OCI-LY7 (cell line): ENCODE measurements around the gene CEP95. TPM values are rescaled to one million over a fixed set of nuclear protein-coding genes. Genes with fewer than 3 reads are reported as not detected.

Experiments used
- BruUV-seq: library from RNA; stranded (reverse); fragments of 400-500 nt; replicated peaks from 2 replicates; lab custom pipeline; 2021; lab: Mats Ljungman, UMichigan
- CTCF ChIA-PET: fragments of 300-600 bp; sonication (Branson Sonifier 250); formaldehyde crosslinking; loops from one replicate; lab custom pipeline; 2022; ENCODE audit warnings: antibody characterized with exemption; ENCODE audit not compliant: unreplicated experiment; lab: Charles Lee
- POLR2A ChIA-PET: fragments of 300-600 bp; sonication (Branson Sonifier 250); formaldehyde crosslinking; loops from one replicate; lab custom pipeline; 2022; ENCODE audit warnings: antibody characterized with exemption; lab: Charles Lee
- DNase-seq: peaks from one replicate; pipeline ENCODE4 v3.0.0-alpha.2; 2015; ENCODE audit warnings: low spot score
- H2AFZ ChIP-seq: fragments of 200-600 bp; sonication (generic), shearing (Covaris generic); 2 replicates; pipeline ENCODE4 v1.6.1; 2014; ENCODE audit warnings: mild to moderate bottlenecking, antibody characterized with exemption, low read length, moderate library complexity
- H3K27ac ChIP-seq: fragments of 200-600 bp; sonication (generic); 2 replicates; pipeline ENCODE4 v1.5.1; 2014; ENCODE audit warnings: mixed run types, low read depth, mild to moderate bottlenecking, moderate library complexity, low read length, inconsistent platforms; ENCODE audit not compliant: poor library complexity, severe bottlenecking
- H3K36me3 ChIP-seq: fragments of 200-600 bp; sonication (generic); 2 replicates; pipeline ENCODE4 v1.6.1; 2014; ENCODE audit warnings: mild to moderate bottlenecking, antibody characterized with exemption, low read length, moderate library complexity, mixed read lengths; ENCODE audit not compliant: insufficient read depth
- H3K4me1 ChIP-seq: fragments of 200-600 bp; sonication (generic); 2 replicates; pipeline ENCODE4 v1.5.1; 2014; ENCODE audit warnings: mild to moderate bottlenecking, low read length; ENCODE audit not compliant: insufficient read depth, poor library complexity, severe bottlenecking
- H3K4me2 ChIP-seq: fragments of 200-600 bp; sonication (generic); 2 replicates; pipeline ENCODE4 v1.6.1; 2014; ENCODE audit warnings: mild to moderate bottlenecking, low read length
- H3K4me3 ChIP-seq: fragments of 200-600 bp; sonication (generic); 2 replicates; pipeline ENCODE4 v1.5.1; 2014; ENCODE audit warnings: mild to moderate bottlenecking, low read depth, low read length; ENCODE audit not compliant: poor library complexity, severe bottlenecking
- H3K79me2 ChIP-seq: fragments of 200-600 bp; sonication (generic); 2 replicates; pipeline ENCODE4 v1.6.1; 2016; ENCODE audit warnings: low read depth, mild to moderate bottlenecking, low read length, moderate library complexity, mixed read lengths; ENCODE audit not compliant: insufficient read depth
- H3K9me2 ChIP-seq: fragments of 200-600 bp; sonication (generic); 2 replicates; pipeline ENCODE4 v1.6.1; 2016; ENCODE audit warnings: mild to moderate bottlenecking, low read length, mixed read lengths; ENCODE audit not compliant: insufficient read depth
- H3K9me3 ChIP-seq: fragments of 200-600 bp; sonication (generic); 2 replicates; pipeline ENCODE4 v1.6.1; 2014; ENCODE audit warnings: mild to moderate bottlenecking, mixed run types, low read length, mixed read lengths
- H4K20me1 ChIP-seq: fragments of 200-600 bp; sonication (generic); 2 replicates; pipeline ENCODE4 v1.6.1; 2014; ENCODE audit warnings: mild to moderate bottlenecking, antibody characterized with exemption, low read length, moderate library complexity, mixed read lengths; ENCODE audit not compliant: insufficient read depth
- CTCF ChIP-seq: fragments of 200-600 bp; sonication (generic); conservative IDR thresholded peaks from 2 replicates; pipeline ENCODE4 v1.5.1; 2014; ENCODE audit warnings: mild to moderate bottlenecking, antibody characterized with exemption, low read length, moderate library complexity, mixed read lengths
- EZH2phosphoT487 ChIP-seq: fragments of 200-600 bp; sonication (generic); IDR thresholded peaks from 2 replicates; pipeline ENCODE4 v1.6.1; 2018; ENCODE audit warnings: low read depth, borderline replicate concordance, mild to moderate bottlenecking, mixed run types, antibody characterized with exemption, low read length, moderate library complexity, mixed read lengths
- intact Hi-C: fragments of 100-400 bp; cut with micrococcal nuclease; formaldehyde crosslinking; loops from one replicate; pipeline ENCODE4 v1.10.0; 2022; ENCODE audit not compliant: unreplicated experiment
- total RNA-seq, 2 experiments: library from RNA; depleted of rRNA in 1 of 2; stranded (reverse); fragments of >200 nt in 1 of 2; shearing (Covaris generic) in 1 of 2; gene quantifications; 2 replicates each; pipeline ENCODE4 v1.2.3, GENCODE V29; 2014 to 2022

Gene CEP95
- total RNA-seq, 2 experiments from 2014 or later, result 62.7 to 89.6 TPM

- TSS peak; percentile 38 for BruUV-seq
- Histone ChIP-seq H3K36me3 (peaks cover 83% of the 10 kb centered on the region), H2AFZ (no peak overlapping the region), H3K4me1 (peaks cover 66% of the 10 kb centered on the region), H3K9me2 (no peaks in the 10 kb centered on the region), H4K20me1 (peaks cover 59% of the 10 kb centered on the region), H3K4me2 (peak overlapping the region; percentile 96; the same call in 1 of the 2 replicates), H3K79me2 (peaks cover 91% of the 10 kb centered on the region), H3K4me3 (no peak overlapping the region), H3K27ac (no peak overlapping the region), H3K9me3 (no peaks in the 10 kb centered on the region)
- ChIA-PET CTCF (interaction anchor here (0.6 kb wide), 1 partner anchor 422 kb away, joined by 3 read pairs; no protein-coding TSS in a partner anchor), POLR2A (interaction anchor here (0.6 kb wide), 1 partner anchor 29 kb away, joined by 4 read pairs; no protein-coding TSS in a partner anchor)
- intact Hi-C loops, result no loop called here
- TF ChIP-seq CTCF, result no peak
- TF ChIP-seq EZH2phosphoT487, result no peak
- DNase-seq, result no peak
These were observed 3.4 kb upstream of the CEP95 start for GRCh38 chr17:64503341-64503740.

GRCh38 chr17:64503821-64504768 is 2.7 kb upstream of the CEP95 start:
- intact Hi-C loops, result no loop called here
- ChIA-PET POLR2A (interaction anchor here (0.7 to 1.6 kb wide), 2 partner anchors 9 to 12 kb away, joined by 3 to 5 read pairs; no protein-coding TSS in a partner anchor), CTCF (no interaction called here)
- Histone ChIP-seq H3K9me3 (no peaks in the 10 kb centered on the region), H3K4me1 (peaks cover 61% of the 10 kb centered on the region), H2AFZ (no peak overlapping the region), H3K27ac (peak overlapping the region; percentile 90), H3K79me2 (peaks cover 92% of the 10 kb centered on the region), H3K4me3 (peak overlapping the region; percentile 100), H3K36me3 (peaks cover 81% of the 10 kb centered on the region), H3K9me2 (no peaks in the 10 kb centered on the region), H3K4me2 (peak overlapping the region; percentile 96), H4K20me1 (peaks cover 54% of the 10 kb centered on the region)
- DNase-seq, result no peak
- TF ChIP-seq CTCF, result no peak
- no peak for TF ChIP-seq EZH2phosphoT487
- BruUV-seq, result no TSS peak
